Stimulated activated CD8-positive, alpha-beta memory T cell treated with anti-CD3 and anti-CD28 coated beads, Interleukin-4, amount 100 ng/mL, for 1 hour (primary cell): ENCODE results near the gene NDRG4.
A peak's percentile ranks its signal among the peaks of the same experiment; 100 is the strongest.

ENCODE experiments used
- DNase-seq, 2 donors: peaks; one replicate each; pipeline ENCODE4 v3.0.0-alpha.2; 2020; ENCODE audit warnings: low read depth in 2 of 2, low spot score in 1 of 2

The NDRG4 gene

DNA sequence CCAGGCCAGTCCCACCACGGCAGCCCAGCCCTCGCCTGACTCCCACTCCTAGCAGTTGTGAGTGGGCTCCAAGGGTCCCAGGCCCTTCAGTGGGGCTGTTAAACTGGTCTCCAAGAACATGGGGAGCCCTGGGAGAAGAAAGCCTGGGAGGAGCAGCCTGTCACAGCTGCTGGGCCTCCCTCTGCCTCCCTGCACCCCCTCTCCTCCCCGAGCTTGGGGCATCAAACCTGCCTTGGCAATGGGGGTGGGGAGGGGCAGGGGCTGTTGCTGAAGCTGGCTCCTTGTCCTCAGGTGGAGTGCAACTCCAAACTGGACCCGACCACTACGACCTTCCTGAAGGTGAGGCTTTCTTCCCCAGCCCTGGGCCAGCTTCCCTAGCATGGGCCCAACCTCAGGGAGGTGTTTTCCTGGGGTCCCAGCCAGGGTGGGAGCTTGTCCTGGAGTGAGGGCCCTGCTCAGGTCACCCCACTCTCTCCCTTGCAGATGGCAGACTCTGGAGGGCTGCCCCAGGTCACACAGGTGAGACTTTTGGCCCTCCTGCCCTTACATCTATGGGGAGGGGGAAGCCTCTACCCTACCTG is 8.8 kb downstream of the NDRG4 start:
- DNase-seq: no peak

DNA sequence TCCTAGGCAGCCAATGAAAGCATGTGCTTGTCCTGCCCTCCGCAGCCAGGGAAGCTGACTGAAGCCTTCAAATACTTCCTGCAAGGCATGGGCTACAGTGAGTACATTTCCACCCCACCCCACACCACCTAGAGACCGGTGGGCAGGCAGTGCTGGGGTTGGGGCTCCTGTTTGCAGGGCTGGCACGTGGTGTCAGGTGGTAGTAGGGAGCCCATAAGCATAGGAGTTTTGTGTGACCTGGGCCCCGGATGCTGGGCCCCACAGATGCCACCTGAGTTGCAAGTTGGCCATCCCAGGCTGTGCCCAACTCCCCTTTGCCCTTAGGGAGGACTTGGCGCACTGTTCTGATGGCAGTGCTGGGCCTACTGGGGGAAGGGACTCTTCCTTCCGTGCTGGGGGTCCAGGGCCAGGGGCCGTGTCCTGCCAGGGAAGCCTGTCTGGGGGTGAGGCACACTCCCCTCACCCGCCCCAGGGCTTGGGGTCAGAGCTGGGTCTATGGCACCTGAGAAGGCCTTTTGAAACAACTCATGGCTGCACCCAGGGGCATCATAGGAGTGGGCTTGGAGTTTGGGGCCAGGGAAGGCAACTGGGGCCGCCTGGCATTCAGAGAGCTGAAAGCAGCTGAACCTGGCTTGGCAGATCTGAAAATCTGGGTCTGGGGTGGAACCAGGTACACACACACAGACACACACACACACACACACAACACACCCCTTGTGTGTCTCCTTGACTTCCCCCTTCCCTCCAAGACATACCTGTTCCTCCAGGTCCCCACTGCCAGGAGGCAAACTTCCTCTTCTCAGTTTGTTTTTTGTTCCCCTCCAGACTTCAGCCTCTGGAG is 9.5 kb downstream of the NDRG4 start:
- no peak for DNase-seq

DNA sequence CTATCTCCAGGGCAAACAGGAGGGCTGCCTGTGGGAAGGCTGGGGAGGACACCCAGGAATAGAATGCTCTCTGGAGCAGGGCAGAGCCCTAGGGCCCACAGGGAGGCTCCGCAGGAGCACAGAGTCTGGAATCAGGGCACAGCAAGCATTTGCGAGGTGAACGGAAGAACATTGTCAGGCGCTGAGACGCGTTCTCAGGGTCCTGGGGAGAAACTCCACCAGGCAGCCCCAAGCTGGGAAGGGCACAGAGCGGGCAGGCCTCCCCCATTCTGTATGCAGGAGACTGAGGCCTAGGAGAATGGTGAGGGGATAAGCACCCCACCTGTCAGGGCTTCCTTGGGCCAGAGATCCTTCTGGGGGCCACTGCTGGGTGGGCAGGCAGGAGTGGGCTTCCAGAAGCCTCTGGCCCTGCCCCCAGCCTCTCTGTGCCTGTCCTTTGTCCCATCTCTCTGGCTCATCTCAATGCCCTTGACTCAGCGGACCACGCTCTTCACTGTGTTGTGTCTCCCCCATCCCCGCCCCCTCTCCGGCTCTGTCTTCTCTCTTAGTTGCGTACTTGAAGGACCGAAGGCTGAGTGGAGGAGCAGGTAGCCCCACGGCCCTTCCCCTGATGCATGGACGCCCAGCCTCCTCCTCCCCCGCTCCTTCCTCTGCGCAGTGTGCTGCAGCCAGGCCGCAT is 10.3 kb downstream of the NDRG4 start:
- no peak for DNase-seq

DNA sequence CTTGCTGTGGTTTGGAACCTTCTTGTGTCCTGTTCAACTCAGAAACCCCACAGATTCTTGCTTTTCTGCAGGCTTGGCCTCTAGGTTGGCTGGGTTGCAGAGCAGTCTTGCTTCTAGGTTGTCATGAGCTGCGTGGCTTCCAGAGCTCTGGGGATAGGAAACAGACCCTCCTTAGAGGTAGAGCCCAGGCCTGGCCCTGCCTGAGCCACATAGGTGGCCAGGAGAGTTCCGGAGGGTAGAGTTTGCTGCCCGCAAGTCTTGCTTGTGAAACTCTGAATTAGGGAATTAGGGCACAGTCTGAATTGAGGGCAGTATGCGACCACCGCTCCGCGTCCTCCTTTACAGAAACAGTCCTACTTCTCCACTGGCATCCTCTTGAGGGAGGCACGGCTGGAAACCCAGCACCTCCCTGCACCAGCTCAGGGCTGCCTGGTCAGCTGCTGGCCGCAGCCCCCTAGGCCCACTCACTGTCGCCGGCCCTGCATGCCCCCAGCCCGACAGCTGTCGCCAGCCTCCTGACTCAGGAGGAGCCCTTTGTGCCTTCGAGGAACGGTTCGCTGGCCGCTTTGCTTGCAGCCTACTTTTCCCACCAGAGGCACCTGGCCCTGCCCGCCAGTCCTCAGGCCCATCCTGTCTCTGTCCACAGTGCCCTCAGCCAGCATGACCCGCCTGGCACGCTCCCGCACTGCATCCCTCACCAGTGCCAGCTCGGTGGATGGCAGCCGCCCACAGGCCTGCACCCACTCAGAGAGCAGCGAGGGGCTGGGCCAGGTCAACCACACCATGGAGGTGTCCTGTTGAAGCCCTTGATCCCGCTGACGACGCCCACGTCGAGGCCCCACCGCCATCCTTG is 11.1 kb downstream of the NDRG4 start:
- DNase-seq: no peak

DNA sequence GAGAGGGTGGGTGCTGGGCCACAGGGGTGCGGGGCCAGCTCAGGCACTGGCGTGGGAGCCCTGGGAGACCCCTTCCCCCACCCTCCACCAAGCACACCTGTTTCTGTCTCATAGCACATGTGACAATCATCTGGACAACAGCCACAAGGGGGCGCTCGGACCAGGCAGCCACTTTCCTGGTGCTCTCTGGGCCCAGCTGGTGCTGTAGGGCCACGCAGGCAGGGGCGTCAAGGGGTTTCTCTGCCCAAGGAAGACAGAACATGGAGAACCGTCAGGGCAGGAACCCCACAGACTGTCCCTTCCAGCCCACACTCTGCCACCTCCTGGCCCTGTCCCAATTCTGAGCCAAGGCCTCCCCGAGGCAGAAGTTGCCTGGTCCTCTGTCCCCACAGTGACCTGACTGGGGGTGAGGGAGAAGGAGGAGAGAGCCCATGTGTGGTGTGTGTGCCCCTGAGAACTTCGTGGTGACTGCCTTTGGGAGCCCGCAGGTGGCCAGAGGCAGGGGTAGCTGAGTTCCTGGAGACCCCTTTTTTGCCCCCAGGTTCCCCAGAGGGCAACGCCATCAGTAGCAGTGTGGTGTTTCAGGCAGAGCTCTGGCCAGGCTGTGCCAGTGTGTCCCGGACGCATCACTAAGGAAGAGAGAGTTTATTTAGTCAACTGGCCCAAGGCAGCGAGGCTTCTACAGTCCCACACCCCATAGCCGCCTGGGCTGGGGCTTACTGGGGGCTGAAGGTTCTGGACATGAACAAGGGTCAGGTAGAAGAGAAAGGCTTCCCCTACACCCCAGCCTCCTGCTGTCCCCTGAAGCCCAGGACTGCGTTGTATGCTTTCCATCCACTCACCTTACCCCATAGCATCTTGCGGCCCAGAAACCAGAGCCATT is 12.2 kb downstream of the NDRG4 start:
- peak; percentile 67 to 75 for DNase-seq

DNA sequence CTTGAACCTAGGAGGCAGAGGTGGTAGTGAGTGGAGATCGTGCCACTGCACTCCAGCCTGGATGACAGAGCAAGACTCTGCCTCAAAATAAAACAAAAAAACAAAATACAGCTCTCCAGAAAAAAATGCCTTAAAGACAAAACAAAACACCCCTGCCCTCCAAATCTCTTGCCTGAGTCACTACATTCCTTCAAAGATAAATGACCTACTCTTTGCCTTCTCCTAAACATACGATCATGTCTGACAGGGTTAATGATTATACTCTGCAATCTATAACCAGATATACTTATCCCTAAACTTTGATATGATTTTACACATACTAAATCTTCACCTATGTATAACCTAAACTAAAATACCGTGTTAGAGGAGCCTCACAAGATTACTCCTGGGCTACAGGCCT is 13.9 kb downstream of the NDRG4 start:
- no peak for DNase-seq

DNA sequence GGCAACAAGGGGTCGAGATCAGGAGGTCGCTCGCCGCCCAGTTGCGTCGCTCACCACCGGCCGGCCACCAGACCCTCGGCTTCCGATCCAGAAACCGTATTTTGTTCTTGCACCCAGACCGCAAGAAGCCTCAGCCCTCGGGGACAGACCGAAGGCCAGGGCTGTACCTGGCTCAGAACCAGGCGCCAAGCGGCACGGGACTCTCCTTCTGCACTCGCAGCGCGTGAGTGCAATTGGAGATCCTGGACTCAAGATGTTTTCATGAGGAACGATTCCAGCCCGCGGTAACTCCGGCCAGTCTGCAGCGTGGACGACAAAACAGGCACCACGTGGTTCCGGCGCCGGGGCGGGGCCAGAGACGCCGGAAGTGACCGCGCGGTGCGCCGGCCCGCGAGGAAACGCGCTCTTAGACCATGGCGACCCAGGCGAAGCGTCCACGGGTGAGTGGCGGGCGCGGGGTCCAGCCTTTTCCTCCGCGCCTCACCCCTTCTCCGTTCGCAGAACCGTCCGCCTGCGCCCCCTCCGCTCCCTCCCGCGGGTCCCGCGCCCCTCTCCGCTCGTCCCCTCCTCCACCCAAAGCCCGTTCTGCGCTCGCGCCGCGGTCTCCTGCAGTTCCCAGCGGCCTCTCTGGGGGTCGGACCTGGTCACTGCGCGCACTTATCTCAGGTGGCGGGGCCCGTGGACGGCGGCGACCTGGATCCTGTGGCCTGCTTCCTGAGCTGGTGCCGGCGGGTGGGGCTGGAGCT is 15.4 kb downstream of the NDRG4 start, which contains the start of gene SETD6:
Gene SETD6 (plus strand): TSS at position 393 of the 746 bp plus-strand sequence. CDS start 21 bp downstream, at position 414.
- peak; percentile 31 to 44 for DNase-seq

DNA sequence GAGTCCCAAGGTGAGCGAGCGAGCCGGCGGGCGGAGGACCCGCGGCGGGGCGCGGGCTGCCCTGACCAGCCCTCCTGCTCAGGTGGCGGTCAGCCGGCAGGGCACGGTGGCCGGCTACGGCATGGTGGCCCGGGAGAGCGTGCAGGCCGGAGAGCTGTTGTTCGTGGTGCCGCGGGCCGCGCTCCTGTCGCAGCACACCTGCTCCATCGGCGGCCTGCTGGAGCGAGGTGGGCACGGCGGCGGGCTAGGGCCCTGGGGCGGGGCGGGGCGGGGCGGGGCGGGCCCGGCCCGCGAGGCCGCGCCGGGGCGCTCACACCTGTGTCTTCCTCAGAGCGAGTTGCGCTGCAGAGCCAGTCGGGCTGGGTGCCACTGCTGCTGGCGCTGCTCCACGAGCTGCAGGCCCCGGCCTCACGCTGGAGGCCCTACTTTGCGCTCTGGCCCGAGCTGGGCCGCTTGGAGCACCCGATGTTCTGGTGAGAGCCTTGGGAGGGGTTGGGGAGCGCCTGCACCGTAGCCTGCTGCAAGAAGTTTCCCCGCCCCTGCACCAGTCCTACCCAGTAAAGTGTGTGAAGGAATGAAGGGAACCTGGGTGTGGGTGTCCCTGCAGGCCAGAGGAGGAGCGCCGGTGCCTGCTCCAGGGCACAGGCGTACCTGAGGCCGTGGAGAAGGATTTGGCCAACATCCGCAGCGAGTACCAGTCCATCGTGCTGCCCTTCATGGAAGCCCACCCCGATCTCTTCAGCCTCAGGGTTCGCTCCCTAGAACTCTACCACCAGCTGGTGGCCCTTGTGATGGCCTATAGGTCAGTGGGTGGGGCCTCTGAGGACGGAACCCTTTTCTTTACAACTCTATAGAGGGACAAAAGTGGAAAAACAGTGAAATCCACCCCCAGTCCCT is 16.2 kb downstream of the NDRG4 start:
- DNase-seq: no peak

DNA sequence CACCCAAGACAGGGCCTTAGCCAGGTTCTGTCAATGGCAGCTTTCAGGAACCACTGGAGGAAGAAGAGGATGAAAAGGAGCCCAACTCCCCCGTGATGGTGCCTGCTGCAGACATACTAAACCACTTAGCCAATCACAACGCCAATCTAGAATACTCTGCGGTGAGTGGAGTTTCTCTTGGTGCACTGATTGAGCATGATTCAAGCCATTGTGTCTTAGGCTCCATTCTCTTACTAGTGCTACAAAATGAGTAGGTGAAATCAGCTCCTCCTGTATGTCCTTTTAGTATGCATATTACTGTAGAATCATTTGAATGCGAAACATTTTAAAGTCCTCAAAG is 16.8 kb downstream of the NDRG4 start:
- no peak for DNase-seq

DNA sequence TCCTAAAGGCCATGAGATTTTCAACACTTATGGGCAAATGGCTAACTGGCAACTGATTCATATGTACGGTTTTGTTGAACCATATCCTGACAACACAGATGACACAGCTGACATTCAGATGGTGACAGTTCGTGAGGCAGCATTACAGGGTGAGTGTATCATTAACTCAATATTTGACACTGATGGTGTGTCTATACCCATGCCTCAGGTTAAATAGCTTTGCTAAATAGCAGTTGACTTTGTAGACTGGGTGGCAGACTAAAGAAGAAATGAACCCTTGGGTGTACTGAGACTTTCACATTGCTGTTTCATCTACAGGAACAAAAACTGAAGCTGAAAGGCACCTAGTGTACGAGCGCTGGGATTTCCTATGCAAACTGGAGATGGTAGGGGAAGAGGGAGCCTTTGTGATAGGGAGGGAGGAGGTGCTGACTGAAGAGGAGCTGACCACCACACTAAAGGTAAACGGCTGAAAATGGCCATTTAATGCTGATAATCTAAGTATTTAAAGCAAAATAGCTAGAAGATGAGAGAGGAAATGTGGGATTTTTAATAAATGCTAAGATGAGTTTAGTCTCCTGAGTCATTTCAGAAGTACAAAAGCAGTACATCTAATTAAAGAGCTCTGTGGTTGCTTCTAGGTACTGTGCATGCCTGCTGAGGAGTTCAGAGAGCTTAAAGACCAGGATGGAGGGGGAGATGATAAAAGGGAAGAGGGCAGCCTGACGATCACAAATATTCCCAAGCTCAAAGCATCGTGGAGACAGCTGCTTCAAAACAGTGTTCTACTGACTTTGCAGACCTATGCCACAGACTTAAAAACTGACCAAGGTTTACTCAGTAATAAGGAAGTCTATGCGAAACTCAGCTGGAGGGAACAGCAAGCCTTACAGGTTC is 18.4 kb downstream of the NDRG4 start:
- no peak for DNase-seq

DNA sequence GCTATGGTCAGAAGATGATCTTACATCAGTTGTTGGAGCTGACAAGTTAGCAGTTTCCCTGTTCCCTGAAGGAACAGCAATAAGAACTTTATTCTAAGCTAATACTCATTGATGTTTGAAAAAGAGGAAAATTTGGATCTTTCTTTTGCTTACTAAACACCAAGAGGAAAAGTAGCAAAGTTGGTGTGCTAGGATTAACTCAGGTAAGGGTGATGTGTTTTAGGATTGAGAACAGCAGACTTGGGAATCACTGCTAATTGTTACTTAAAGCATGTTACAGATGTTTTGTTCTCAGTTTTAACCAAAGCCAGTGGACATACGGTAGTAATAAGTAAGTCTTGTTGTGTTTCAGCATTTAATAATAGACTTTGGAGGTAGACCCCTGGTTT is 19.0 kb downstream of the NDRG4 start:
- DNase-seq: no peak

DNA sequence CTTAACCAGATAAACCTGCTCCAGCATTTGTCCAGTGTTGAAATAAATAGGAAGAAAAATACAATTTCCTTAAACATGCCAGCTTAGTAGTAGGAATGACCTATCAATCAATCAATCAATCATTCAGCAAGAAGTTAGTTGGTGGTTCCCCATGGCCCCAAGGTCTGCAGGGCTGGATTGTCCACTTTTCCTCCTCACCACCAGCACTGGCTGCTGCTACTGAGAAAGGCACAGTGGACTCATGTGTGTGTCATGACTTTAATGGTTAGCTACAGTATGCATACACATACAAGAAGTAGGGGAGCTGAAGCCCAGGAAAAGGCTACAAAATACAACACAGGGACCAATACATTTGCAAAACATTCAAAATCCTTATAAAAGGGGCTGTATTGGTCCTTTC is 19.8 kb downstream of the NDRG4 start:
- no peak for DNase-seq

DNA sequence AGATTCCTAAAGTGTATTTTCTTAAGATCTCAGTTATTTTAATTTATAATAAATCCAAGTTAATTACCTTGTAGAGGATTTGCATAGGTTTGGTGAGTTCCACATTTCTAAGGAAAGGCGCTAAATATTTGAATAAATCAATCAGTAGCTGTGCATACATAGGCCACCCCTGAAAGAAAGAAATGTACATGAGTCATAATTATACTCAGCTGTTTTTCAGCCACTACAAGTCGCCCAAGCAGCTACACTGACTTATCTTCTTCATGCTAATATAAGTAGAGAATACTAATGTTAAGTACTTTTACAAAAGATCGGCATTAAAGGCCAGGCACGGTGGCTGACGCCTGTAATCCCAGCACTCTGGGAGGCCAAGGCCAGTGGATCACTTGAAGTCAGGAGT is 30.2 kb downstream of the NDRG4 start:
- no peak for DNase-seq

DNA sequence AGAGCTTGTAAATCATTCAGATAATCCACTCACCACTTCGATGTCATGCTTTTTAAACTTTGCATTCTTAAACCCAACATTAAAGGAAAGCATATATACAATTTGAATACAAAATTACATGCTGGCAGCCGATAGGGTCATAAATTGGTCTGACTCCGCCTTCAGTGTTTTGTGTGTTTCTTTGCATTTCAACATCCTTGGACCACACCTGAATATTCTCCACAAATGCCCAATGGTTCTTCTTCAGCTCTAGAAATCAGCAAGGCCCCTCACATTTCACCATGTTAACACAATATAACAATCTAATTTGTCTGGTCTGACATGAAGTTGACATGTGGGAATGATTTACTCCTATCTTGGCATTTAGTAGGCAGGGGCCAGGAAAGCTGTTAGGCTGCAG is 32.5 kb downstream of the NDRG4 start:
- DNase-seq: no peak

DNA sequence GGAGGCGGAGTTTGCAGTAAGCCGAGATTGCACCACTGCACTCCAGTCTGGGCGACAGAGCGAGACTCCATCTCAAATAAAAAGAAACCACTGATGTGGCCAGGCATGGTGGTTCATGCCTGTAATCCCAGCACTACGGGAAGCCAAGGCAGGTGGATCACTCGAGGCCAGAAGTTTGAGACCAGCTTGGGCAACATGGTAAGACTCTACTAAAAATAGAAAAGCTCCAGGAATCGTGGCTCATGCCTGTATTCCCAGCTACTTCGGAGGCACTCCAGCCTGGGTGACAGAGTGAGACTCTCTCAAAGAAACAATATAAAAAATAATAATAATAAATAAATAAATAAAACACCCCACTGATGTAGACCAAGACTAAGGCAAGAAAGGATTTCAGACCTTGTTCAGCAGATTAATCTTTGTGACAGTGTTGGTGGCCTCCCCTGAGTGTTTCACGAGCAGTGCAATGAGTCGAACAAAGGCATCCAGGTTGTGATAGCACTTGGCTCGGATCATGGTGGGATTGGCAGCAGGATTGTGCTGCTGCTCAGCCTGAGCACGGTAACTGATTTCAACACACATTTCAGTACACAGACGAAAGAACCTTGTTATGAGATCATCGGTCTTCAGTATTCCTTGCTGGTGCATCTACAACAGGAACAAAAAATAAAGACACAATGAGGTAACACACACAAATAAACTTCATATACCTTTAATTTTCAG is 34.0 kb downstream of the NDRG4 start:
- DNase-seq: no peak

DNA sequence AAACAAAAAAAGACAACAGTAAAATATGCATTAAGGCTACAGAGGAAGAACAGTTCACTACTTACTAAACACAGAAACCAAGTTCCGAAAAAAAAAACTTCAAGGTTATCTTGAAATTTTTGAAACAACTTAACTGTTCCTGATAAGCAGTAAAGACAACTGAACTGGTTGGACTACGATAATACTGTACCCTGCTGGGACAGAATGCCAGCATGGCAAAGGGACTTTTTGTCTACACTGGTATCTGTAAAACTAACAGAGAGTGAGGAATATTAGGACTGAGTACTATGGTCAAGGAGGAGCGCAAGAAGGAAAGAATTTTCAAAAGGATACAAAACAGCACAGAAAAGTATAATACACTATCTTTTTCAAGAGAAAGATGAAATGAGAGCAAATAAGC is 35.2 kb downstream of the NDRG4 start:
- no peak for DNase-seq

DNA sequence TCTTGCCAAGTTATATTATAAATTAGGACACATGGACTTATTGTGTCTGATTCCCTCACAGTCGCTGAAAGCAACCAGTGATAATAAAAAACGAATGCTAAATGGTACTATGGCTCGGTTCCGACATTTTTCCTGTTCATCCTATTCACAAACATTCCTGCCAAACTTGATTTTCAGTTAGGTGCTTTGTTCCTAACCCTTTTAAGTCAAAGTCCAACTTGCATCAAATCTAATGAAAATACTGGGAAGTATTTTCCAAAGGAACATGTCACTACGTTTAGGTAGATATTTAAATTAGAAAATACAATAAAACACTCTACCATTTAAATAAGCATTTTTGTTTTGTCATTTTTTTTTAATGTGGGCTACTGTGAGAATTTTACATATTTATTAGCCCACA is 36.3 kb downstream of the NDRG4 start:
- no peak for DNase-seq
